ENCODE data around the gene HORMAD2.

Gene HORMAD2

GRCh38 chr22:30219668-30220278, 139.5 kb downstream of the HORMAD2 start (continued):
- TF ChIP-seq ZNF8 (CRISPR knock-in tag; IDR thresholded peaks at IDR 0.05) (no peak), ZNF70 (CRISPR knock-in tag; IDR thresholded peaks at IDR 0.05) (no peak), CREB5 (CRISPR knock-in tag; IDR thresholded peaks at IDR 0.05; ENCODE audit: low read depth) (no peak), ESRRG (CRISPR knock-in tag; IDR thresholded peaks at IDR 0.05) (no peak), PPARA (CRISPR knock-in tag; IDR thresholded peaks at IDR 0.05; ENCODE audit: borderline replicate concordance) (no peak), SNAI2 (CRISPR knock-in tag; IDR thresholded peaks at IDR 0.05) (no peak), TCF4 (CRISPR knock-in tag; IDR thresholded peaks at IDR 0.05; ENCODE audit: borderline replicate concordance) (no peak)

GRCh38 chr22:30220338-30221012, 140.2 kb downstream of the HORMAD2 start:
- ATAC-seq, result no peak
- TF ChIP-seq GLIS3 (CRISPR knock-in tag; IDR thresholded peaks at IDR 0.05) (no peak), ZNF70 (CRISPR knock-in tag; IDR thresholded peaks at IDR 0.05) (no peak), CSRNP3 (CRISPR knock-in tag; IDR thresholded peaks at IDR 0.05) (no peak), CREB5 (CRISPR knock-in tag; IDR thresholded peaks at IDR 0.05; ENCODE audit: low read depth) (no peak)

- no peak for ATAC-seq
- TF ChIP-seq CREB5 (CRISPR knock-in tag; IDR thresholded peaks at IDR 0.05; ENCODE audit: low read depth), result no peak
- TF ChIP-seq GLIS3 (CRISPR knock-in tag; IDR thresholded peaks at IDR 0.05), result no peak
- TF ChIP-seq CSDC2 (CRISPR knock-in tag; IDR thresholded peaks at IDR 0.05), result no peak
- no peak for TF ChIP-seq OSR1 (CRISPR knock-in tag; IDR thresholded peaks at IDR 0.05)
- TF ChIP-seq ISL1 (CRISPR knock-in tag; IDR thresholded peaks at IDR 0.05), result no peak
- no peak for TF ChIP-seq PATZ1 (CRISPR knock-in tag; IDR thresholded peaks at IDR 0.05; ENCODE audit: borderline replicate concordance)
- TF ChIP-seq ZNF565 (CRISPR knock-in tag; conservative IDR thresholded peaks at IDR 0.05; ENCODE audit: low read depth), result no peak
- TF ChIP-seq PPARA (CRISPR knock-in tag; IDR thresholded peaks at IDR 0.05; ENCODE audit: borderline replicate concordance), result no peak
- TF ChIP-seq RARB (CRISPR knock-in tag; IDR thresholded peaks at IDR 0.05), result no peak
- no peak for TF ChIP-seq TSHZ2 (CRISPR knock-in tag; IDR thresholded peaks at IDR 0.05)
- TF ChIP-seq TCF4 (CRISPR knock-in tag; IDR thresholded peaks at IDR 0.05; ENCODE audit: borderline replicate concordance), result no peak
- no peak for TF ChIP-seq SNAI2 (CRISPR knock-in tag; IDR thresholded peaks at IDR 0.05)
- no peak for TF ChIP-seq TOX (CRISPR knock-in tag; IDR thresholded peaks at IDR 0.05; ENCODE audit: borderline replicate concordance)
- TF ChIP-seq CSRNP3 (CRISPR knock-in tag; IDR thresholded peaks at IDR 0.05), result no peak
- TF ChIP-seq ZFP30 (CRISPR knock-in tag; IDR thresholded peaks at IDR 0.05), result no peak
- no peak for TF ChIP-seq ESRRG (CRISPR knock-in tag; IDR thresholded peaks at IDR 0.05)
- TF ChIP-seq ZNF70 (CRISPR knock-in tag; IDR thresholded peaks at IDR 0.05), result no peak
- TF ChIP-seq ZC3H10 (CRISPR knock-in tag; IDR thresholded peaks at IDR 0.05), result no peak
- TF ChIP-seq ZNF8 (CRISPR knock-in tag; IDR thresholded peaks at IDR 0.05), result no peak
- TF ChIP-seq BACH2 (CRISPR knock-in tag; IDR thresholded peaks at IDR 0.05; ENCODE audit: borderline replicate concordance), result no peak
Measured at GRCh38 chr22:30221121-30221992, 141.1 kb downstream of the HORMAD2 start.
